CD14-positive monocyte (primary cell): ENCODE results near the gene KRTAP10-5. TPM values are rescaled to one million over a fixed set of nuclear protein-coding genes. Genes with fewer than 3 reads are reported as not detected.

Experiments
- DNase-seq, 3 donors: peaks; one replicate each; pipeline ENCODE4 v3.0.0-alpha.2; 2011 to 2022
- H2AFZ ChIP-seq: 2 replicates; pipeline ENCODE4 v1.6.0; 2012; ENCODE audit warnings: mild to moderate bottlenecking, low read depth, low read length, inconsistent platforms; ENCODE audit not compliant: insufficient read depth, poor library complexity, severe bottlenecking
- H3K27ac ChIP-seq, 2 donors: 1 replicate in 1 of 2; 2 replicates in 1 of 2; pipeline ENCODE4 v1.5.1; 2012 to 2013; ENCODE audit warnings: low read length in 2 of 2, control low read depth in 1 of 2, inconsistent platforms in 1 of 2, low read depth in 1 of 2, mild to moderate bottlenecking in 1 of 2
- H3K27me3 ChIP-seq, 2 donors: one replicate each; pipeline versions ENCODE4 v1.6.0 to v1.6.1; 2011 to 2013; ENCODE audit warnings: low read length in 2 of 2; ENCODE audit not compliant: control insufficient read depth in 2 of 2, insufficient read depth in 2 of 2
- H3K36me3 ChIP-seq, 2 donors: replicated peaks in 1 of 2; 1 replicate in 1 of 2; 2 replicates in 1 of 2; pipeline versions ENCODE4 v1.5.1 to v1.6.1; 2012 to 2013; ENCODE audit warnings: low read length in 2 of 2, control low read depth in 1 of 2, inconsistent platforms in 1 of 2, mild to moderate bottlenecking in 1 of 2; ENCODE audit not compliant: insufficient read depth in 2 of 2, control insufficient read depth in 1 of 2
- H3K4me1 ChIP-seq, 2 donors: 1 replicate in 1 of 2; 2 replicates in 1 of 2; pipeline versions ENCODE4 v1.5.1 to v1.6.1; 2012 to 2013; ENCODE audit warnings: low read length in 2 of 2, control low read depth in 1 of 2, inconsistent platforms in 1 of 2, mild to moderate bottlenecking in 1 of 2, moderate library complexity in 1 of 2; ENCODE audit not compliant: insufficient read depth in 2 of 2, control insufficient read depth in 1 of 2
- H3K4me2 ChIP-seq: replicated peaks from 2 replicates; pipeline ENCODE3; 2012; ENCODE audit warnings: low read length, moderate library complexity, mild to moderate bottlenecking; ENCODE audit not compliant: poor library complexity, severe bottlenecking; ENCODE audit errors: extremely low read depth
- H3K4me3 ChIP-seq, 3 experiments: fragments of 200-600 bp in 1 of 3; sonication (generic) in 1 of 3; replicated peaks in 1 of 3; 1 replicate in 2 of 3; 2 replicates in 1 of 3; pipeline ENCODE4 v1.5.1; 2011 to 2013; ENCODE audit warnings: low read length in 3 of 3, mild to moderate bottlenecking in 3 of 3, control low read depth in 2 of 3, low read depth in 2 of 3, inconsistent platforms in 1 of 3, moderate library complexity in 1 of 3
- H3K79me2 ChIP-seq: 2 replicates; pipeline ENCODE4 v1.6.0; 2012; ENCODE audit warnings: mild to moderate bottlenecking, control low read depth, inconsistent platforms, low read length, moderate library complexity; ENCODE audit not compliant: insufficient read depth
- H3K9ac ChIP-seq: 2 replicates; pipeline ENCODE4 v1.6.0; 2017; ENCODE audit warnings: low read length, mild to moderate bottlenecking; ENCODE audit not compliant: insufficient read depth, poor library complexity, severe bottlenecking
- H3K9me3 ChIP-seq, 2 donors: replicated peaks in 1 of 2; 1 replicate in 1 of 2; 2 replicates in 1 of 2; pipeline versions ENCODE4 v1.5.1 to v1.6.1; 2012 to 2013; ENCODE audit warnings: low read length in 2 of 2, control low read depth in 1 of 2; ENCODE audit not compliant: control insufficient read depth in 1 of 2, insufficient read depth in 1 of 2
- H4K20me1 ChIP-seq: 2 replicates; pipeline ENCODE4 v1.6.0; 2012; ENCODE audit warnings: mild to moderate bottlenecking, low read length, control low read depth, moderate library complexity; ENCODE audit not compliant: insufficient read depth
- H3K27ac Mint-ChIP-seq, 7 donors: one replicate each; pipeline ENCODE4 v1.8.0; 2020; ENCODE audit warnings: mild to moderate bottlenecking in 7 of 7, mixed read lengths in 7 of 7, moderate library complexity in 6 of 7, inconsistent platforms in 2 of 7
- H3K27me3 Mint-ChIP-seq, 3 donors: one replicate each; pipeline ENCODE4 v1.8.0; 2021 to 2022; ENCODE audit warnings: low read depth in 3 of 3, mild to moderate bottlenecking in 3 of 3, mixed read lengths in 3 of 3, moderate library complexity in 3 of 3, inconsistent platforms in 1 of 3
- H3K36me3 Mint-ChIP-seq, 2 donors: one replicate each; pipeline ENCODE4 v1.8.0; 2020; ENCODE audit warnings: mixed read lengths in 2 of 2, inconsistent platforms in 1 of 2, mild to moderate bottlenecking in 1 of 2
- H3K4me1 Mint-ChIP-seq: one replicate; pipeline ENCODE4 v1.8.0; 2020; ENCODE audit warnings: mild to moderate bottlenecking, mixed read lengths
- H3K4me3 Mint-ChIP-seq, 2 donors: one replicate each; pipeline ENCODE4 v1.8.0; 2020; ENCODE audit warnings: mild to moderate bottlenecking in 2 of 2, mixed read lengths in 2 of 2, moderate library complexity in 1 of 2
- H3K9me3 Mint-ChIP-seq, 7 donors: one replicate each; pipeline ENCODE4 v1.8.0; 2020 to 2022; ENCODE audit warnings: mixed read lengths in 7 of 7, mild to moderate bottlenecking in 6 of 7, moderate library complexity in 6 of 7, inconsistent platforms in 2 of 7
- WGBS: methylation state at CpG from one replicate; pipeline ENCODE4 v1.1.5; 2013; ENCODE audit warnings: missing lambda C conversion rate; ENCODE audit not compliant: insufficient coverage; 5-methylcytosine and 5-hydroxymethylcytosine counted together
- intact Hi-C, 2 donors: fragments of 100-400 bp; cut with micrococcal nuclease; formaldehyde crosslinking; loops; one replicate each; pipeline versions ENCODE4 v1.15.0 to v1.15.1; 2023
- polyA plus RNA-seq, 3 donors: library from polyadenylated mRNA; depleted of rRNA in 1 of 3; unstranded in 2 of 3; stranded (reverse) in 1 of 3; fragments of 300-500 nt in 2 of 3; fragments of >200 nt in 1 of 3; fragmentation: Illumina TruSeq in 2 of 3; gene quantifications; 1 replicate in 2 of 3; 2 replicates in 1 of 3; pipeline ENCODE4 v1.2.3, GENCODE V29; 2012 to 2021
- TF ChIP-seq, protein P1 (sequence below): fragments of 200-600 bp; IDR thresholded peaks from one replicate; pipeline ENCODE4 v1.8.0; 2022; ENCODE audit warnings: antibody characterized with exemption, mild to moderate bottlenecking

KRTAP10-5 gene
- polyA plus RNA-seq, 3 donors = not detected

DNA sequence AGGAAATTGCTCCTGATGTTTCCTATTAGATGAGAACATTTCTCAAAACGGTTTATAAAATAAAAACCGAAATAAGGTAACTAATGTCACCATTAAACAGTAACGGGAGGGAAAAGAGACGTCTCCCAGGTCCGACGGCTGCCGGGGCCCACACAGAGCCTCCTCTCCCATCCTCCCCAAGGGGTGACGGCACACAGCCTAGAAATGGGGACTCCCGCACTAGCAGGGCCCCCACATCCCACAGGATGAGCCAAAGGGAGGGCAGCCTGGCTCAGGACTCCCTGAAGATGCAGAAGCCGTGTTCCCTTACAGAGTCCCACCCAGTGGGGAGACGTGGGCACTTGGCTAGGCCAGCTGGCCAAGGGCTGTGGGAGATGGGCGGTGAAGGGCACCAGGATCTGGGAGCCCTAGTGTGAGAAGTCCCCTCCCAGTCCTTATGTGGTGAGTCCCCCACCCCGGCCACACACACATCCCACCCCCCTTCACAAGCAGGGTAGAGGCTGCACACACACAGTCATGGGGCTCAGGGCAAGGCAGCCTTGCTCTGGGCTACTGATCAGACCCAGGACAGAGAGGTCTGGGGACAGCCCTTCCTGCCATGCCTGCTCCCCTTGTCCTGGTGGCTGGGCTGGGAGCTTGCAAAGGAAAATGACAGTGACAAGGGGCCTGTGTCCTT is 25.1 kb downstream of the KRTAP10-5 start:
- peaks cover 0 to 13% (median 0%) of the 10 kb centered on the region in 7 donors for H3K9me3 Mint-ChIP-seq
- Histone ChIP-seq H3K27ac (no peak overlapping the region), H3K9ac (no peak overlapping the region), H3K79me2 (no peaks in the 10 kb centered on the region), H4K20me1 (no peaks in the 10 kb centered on the region), H3K36me3 (no peaks in the 10 kb centered on the region), H3K4me2 (no peak overlapping the region), H3K9me3 (no peaks in the 10 kb centered on the region), H2AFZ (no peak overlapping the region), H3K4me3 (no peak overlapping the region), H3K27me3 (no peaks in the 10 kb centered on the region), H3K4me1 (no peaks in the 10 kb centered on the region)
- TF ChIP-seq, protein P1, sequence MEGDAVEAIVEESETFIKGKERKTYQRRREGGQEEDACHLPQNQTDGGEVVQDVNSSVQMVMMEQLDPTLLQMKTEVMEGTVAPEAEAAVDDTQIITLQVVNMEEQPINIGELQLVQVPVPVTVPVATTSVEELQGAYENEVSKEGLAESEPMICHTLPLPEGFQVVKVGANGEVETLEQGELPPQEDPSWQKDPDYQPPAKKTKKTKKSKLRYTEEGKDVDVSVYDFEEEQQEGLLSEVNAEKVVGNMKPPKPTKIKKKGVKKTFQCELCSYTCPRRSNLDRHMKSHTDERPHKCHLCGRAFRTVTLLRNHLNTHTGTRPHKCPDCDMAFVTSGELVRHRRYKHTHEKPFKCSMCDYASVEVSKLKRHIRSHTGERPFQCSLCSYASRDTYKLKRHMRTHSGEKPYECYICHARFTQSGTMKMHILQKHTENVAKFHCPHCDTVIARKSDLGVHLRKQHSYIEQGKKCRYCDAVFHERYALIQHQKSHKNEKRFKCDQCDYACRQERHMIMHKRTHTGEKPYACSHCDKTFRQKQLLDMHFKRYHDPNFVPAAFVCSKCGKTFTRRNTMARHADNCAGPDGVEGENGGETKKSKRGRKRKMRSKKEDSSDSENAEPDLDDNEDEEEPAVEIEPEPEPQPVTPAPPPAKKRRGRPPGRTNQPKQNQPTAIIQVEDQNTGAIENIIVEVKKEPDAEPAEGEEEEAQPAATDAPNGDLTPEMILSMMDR = no peak
- H3K27me3 Mint-ChIP-seq = peaks cover 8 to 21% (median 9%) of the 10 kb centered on the region in 3 donors
- H3K36me3 Mint-ChIP-seq = no peaks in the 10 kb centered on the region
- intact Hi-C loops = no loop called here
- no peak for DNase-seq
- no peaks in the 10 kb centered on the region for H3K4me1 Mint-ChIP-seq
- no peak overlapping the region for H3K4me3 Mint-ChIP-seq
- WGBS = 96% methylated on average over 8 of the region's 13 CpGs
- no peak overlapping the region for H3K27ac Mint-ChIP-seq

DNA sequence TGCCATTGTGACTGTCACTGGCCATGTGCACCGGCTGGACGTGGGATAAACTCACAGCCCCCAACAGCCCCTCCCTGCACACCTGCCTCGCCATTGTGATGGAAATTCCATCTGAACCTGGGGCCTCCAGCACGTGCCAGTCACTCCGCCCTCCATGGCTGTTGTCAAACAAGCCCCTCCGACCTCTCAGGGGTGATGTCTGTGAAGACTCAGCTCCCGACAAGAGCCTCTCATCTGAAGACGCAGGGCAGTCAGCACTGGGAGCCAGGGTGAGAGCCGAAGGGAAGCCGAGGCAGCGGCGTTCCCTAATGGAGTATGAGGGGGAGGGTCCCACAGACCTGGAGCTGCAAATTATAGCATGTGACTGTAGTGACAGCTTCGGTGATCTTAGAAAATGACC is 27.7 kb downstream of the KRTAP10-5 start:
- Histone ChIP-seq H3K27me3 (peaks cover 2% of the 10 kb centered on the region in 2 donors), H3K9ac (no peak overlapping the region), H3K27ac (no peak overlapping the region), H3K36me3 (no peaks in the 10 kb centered on the region), H3K79me2 (no peaks in the 10 kb centered on the region), H3K4me1 (no peaks in the 10 kb centered on the region), H4K20me1 (no peaks in the 10 kb centered on the region), H2AFZ (no peak overlapping the region), H3K9me3 (peaks cover 1 to 2% of the 10 kb centered on the region in 2 donors), H3K4me2 (no peak overlapping the region), H3K4me3 (no peak overlapping the region)
- DNase-seq = no peak
- intact Hi-C loops = no loop called here
- H3K4me1 Mint-ChIP-seq = no peaks in the 10 kb centered on the region
- H3K36me3 Mint-ChIP-seq = no peaks in the 10 kb centered on the region
- H3K27ac Mint-ChIP-seq = no peak overlapping the region
- 88% methylated on average over 13 of the region's 13 CpGs for WGBS
- peak overlapping the region in 1 of 2 donors; percentile 31 for H3K4me3 Mint-ChIP-seq
- peaks cover 0 to 5% (median 2%) of the 10 kb centered on the region in 7 donors for H3K9me3 Mint-ChIP-seq
- H3K27me3 Mint-ChIP-seq = peaks cover 13 to 39% (median 24%) of the 10 kb centered on the region in 3 donors
- TF ChIP-seq, protein P1 = no peak
